GM12873 (cell line): ENCODE measurements around the gene OR8K5.

Source experiments
- CTCF ChIP-seq: IDR thresholded peaks from 2 replicates; pipeline ENCODE4 v1.5.1; 2012; ENCODE audit warnings: low read depth, mild to moderate bottlenecking, moderate library complexity, low read length, control low read depth; ENCODE audit not compliant: insufficient read depth; ENCODE audit errors: missing control alignments

OR8K5 gene

GRCh38 chr11:56172256-56172830 lies 12.2 kb upstream of the OR8K5 start:
- TF ChIP-seq CTCF = no peak

GRCh38 chr11:56163804-56164203 lies 3.7 kb upstream of the OR8K5 start:
- TF ChIP-seq CTCF = no peak

GRCh38 chr11:56152333-56152732 lies 7.8 kb downstream of the OR8K5 start:
- TF ChIP-seq CTCF = no peak

GRCh38 chr11:56151376-56151775 lies 8.7 kb downstream of the OR8K5 start:
- TF ChIP-seq CTCF = no peak

- no peak for TF ChIP-seq CTCF
Observed at GRCh38 chr11:56140151-56140661, 19.9 kb downstream of the OR8K5 start, which contains the start of gene OR8J3. Gene OR8J3 (minus strand): TSS chr11:56140201. CDS start chr11:56137718, 2,483 bp downstream.

- TF ChIP-seq CTCF = no peak
Observed at GRCh38 chr11:56122073-56122472, 38.0 kb downstream of the OR8K5 start, which contains the start of gene OR8H3. Gene OR8H3 (plus strand): TSS chr11:56122373. CDS start chr11:56122373, 0 bp downstream.
